GM19351 (cell line): ENCODE results near the gene SPARCL1.

Experiments
- ATAC-seq: cut with Tn5 transposase; IDR thresholded peaks from one replicate; pipeline ENCODE4 v1.9.1; 2021; ENCODE audit warnings: mild to moderate bottlenecking, moderate library complexity; ENCODE audit not compliant: unreplicated experiment

SPARCL1 gene

DNA sequence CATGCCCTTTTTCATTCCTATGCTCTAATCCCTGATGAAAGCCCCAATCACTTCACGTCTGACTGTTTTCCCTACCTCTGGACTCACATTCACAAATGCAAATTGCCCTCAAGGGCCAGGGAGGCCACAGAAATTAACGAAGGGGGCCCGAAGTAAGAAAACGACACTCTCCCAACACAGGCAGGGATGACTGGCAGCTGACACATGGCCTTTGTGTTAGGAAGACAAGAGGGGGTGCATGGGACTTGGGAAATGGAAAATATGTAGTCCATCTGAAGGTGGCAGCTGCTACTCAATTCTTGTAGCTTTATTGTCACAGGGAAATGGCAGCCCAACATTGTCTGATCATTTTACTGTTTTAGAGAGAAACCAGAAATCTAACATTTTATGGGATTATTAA is 12.3 kb upstream of the SPARCL1 start:
- no peak for ATAC-seq

DNA sequence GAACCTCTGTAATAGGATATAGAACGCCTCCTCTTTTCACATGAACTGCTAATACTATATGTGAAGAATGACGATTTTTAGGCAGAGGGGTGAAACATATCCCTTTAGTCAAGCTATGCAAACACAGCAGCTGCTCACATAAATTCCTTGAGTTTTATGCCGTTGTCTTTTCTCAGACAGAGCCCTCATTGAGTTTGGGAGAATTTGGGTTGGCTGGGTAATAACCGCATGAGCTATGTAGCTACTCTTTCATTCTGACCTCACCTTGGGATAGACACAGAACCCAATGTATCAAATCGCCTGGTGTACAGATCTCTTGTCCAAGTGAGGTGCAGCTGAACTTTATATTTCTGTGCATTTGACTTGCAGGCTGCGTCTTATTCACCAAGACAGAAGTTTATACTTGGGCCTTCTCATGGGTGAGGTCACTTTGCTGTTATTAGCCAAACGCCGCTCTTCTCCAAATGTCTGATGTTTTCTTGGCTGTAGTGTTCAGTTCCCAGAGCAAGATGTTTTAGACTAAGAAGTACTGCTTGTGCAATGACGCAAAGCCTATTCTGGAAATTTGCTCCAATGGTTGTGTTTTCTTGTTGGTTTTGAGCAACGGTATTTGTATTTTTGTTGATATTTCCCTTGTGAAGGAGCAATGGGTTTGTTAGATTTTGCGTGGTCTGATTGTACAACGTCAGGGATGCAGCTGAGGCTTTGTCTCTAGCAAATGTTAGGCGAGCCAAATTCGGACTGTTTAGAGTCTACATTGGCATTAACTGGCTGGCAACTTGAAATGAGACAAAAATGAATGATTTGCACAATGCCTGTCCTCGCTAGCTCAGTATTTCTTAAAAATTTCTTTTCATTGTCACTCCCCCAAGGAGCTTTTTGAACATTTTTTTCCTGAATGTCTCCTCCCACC is 11.2 kb upstream of the SPARCL1 start:
- no peak for ATAC-seq

DNA sequence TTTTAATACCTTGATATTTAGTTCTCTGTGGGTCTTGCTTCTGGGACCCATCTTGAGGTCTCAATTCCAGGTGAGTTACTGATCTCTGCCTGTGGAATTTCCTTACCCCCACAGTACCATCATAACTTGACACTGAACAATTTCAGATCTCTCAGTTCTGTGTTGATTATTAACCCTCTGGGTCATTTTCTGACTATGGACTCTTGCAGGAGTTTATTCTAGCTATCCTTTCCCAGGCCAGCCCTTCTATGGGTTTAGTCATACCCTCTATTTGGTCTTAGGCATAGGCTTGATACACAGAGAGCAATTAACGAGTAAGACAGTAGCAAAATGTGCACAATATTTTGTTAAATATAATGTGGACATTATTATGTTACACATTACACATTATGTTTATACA is 3.7 kb upstream of the SPARCL1 start:
- ATAC-seq, result no peak

DNA sequence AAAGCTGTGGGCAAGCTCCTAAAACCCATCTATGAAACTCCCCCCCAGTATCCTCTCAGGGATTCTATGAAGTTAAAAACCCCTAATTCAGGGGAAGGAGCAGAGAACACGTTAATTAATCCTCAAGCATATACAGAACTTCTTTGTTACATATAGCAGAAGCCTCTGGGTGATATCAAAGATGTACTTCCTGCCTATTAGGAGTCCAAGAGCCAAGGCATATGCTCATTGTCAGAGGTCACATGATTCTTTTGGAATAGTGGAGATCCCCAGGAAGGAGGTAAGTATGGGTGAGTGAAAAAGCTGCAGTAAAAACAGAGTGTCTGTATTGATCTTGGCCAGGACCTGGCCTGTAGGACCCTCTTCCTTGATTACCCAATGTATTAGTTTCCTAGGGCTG is 2.9 kb upstream of the SPARCL1 start:
- ATAC-seq, result no peak

DNA sequence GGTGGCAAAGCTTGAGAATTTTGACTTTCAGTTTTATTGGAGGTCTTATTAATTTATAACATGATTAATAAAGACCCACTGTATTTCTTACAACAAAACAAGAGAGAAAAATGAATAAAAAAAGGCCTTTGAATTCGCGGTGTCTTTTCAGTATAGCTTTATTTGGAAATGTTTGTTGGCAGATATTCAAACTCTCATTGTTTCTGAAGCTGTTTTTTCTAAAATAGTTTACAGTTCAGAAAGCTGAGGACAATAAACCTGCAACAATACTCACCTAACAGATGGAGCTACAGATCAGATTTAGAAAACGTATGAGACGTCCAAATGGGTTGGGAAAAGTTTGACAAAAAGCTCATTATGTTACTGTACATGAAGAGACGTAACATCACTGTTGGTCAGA is 2.4 kb upstream of the SPARCL1 start:
- ATAC-seq, result no peak

DNA sequence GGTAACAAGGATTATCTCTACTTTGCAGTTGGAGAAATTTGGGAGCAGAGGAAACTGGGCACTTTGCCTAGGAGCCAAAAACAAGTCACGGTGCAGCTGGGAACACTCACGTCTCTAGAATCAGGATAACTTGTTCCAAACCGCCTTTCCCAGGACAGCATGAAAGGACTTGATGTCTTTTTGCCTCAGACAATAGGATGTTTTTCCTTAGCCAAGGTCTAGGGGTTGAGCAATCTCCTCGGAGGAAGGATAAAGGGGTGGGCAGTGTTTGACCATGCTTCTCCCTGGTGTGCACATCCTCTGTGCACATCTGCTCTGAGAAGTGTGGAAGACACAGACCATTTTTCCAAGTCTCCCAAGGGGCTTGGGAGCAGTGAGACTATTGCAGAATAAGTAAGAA is 1.7 kb upstream of the SPARCL1 start:
- no peak for ATAC-seq

DNA sequence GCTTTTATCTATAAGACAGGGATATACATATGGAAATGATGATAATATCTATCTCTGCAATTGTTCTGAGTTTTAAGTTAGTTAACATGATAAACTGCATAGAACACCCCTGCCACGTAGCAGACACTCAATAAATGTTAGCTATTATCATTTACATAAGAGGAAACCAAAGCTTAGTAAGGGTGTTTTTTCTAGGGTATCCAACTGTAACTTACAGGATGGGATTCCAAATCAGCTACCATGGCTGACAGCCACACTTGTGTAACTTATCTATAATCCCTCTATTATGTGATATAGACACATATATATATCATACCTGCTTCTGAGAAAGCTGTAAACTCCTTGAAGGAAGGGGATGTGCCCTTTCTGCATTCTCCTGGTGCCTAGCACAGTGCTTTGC is 1.1 kb upstream of the SPARCL1 start:
- no peak for ATAC-seq

DNA sequence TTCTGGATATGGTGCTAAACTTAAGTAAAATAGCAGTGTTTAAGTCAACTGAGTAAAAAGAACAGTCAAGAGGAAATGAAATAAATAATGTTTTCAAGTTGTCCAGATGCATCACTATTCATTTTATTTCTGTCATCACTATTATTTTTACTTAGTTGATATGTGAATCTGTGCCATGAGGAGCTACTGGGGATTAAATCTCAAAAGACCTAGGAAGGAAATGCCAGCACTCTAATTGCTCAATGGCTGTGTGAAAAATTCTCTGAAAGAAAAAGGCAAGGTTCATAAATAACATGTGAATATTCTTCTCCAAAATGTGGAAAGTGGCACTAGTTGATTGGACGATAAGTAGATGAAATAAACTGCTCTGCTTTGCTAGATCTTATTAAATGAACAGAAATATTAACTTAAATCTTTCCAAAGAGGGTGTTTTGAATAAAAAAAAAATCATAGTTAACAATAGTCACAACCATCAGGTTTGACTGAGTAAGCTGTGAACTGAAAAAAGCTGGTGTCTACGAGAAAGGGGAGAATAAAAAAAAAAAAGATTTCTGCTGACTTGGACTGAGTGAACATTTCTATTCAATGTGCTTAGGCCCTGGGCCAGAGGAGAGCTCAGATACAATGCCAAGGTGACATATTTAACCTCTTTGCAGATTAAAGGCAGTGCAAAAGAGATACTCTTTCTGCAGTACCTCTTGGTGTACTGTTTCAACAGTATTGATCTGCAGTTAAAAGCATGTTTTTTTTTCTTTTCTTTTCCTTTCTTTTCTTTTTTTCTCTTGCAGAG is 1.6 kb downstream of the SPARCL1 start:
- no peak for ATAC-seq

DNA sequence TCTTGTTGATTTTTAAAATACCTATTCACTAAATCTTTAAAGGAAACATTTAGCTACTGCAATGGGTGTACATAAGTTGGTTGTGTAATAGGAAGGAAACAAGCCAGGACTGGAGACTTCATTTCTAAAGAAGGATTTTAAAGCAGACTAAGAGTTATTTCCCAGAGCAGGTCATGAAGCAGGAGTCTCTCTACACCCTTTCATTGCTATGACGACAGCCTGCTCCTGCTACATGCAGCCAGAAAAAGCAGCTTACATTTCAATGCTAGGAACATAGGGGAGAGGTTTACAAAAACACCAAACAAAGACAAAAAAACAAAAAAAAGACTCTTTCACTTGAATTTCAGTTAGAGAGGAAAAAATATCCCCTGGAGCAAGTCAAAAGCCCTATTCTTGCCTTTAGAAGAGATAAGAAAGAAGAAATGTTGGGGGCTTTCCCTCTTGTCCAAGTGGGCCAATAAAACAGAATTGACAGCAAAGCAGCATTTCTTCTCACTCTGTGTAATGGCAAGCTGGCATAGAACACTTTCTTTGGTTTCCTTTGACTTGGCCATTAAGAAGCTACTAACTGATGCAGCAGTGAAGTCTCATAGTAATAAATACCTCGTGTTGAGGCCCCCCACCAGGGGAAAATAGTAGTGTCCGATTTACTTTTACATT is 3.4 kb downstream of the SPARCL1 start:
- no peak for ATAC-seq

DNA sequence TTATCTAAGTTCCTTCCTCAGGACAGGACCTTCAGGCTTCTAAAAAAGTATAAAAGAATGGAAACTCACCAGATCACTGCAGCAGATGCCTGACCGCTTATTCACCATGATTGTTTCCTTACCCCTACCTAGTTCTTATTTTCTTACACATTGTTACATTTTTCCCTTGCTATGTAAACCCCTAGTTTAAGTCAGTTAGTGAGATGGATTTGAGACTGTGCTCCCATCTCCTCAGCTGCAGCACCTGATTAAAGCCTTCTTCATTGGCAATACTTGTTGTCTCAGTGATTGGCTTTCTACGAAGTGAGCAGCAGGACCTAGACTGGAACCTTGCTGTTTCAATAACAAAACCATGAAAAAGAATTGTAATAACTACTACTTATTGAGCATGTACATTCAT is 4.7 kb downstream of the SPARCL1 start:
- no peak for ATAC-seq

DNA sequence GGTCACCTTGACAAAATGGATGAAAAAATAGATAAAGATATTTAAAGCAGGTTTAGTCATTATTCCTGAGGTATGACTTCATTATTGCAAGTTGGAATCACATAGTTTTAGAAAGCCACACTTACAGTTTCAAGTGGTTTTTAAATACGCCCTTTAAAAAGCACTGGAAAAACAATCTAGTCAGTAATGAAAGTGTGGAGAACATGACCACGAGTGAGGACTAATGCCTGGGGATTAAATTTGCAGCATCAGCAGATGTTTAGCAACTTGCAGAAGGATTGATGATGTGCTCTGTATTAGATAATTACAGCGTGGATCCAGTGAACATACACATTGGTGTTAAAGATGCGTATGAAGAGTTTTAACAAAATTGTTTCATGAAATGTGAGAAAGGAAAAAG is 5.9 kb downstream of the SPARCL1 start:
- no peak for ATAC-seq

DNA sequence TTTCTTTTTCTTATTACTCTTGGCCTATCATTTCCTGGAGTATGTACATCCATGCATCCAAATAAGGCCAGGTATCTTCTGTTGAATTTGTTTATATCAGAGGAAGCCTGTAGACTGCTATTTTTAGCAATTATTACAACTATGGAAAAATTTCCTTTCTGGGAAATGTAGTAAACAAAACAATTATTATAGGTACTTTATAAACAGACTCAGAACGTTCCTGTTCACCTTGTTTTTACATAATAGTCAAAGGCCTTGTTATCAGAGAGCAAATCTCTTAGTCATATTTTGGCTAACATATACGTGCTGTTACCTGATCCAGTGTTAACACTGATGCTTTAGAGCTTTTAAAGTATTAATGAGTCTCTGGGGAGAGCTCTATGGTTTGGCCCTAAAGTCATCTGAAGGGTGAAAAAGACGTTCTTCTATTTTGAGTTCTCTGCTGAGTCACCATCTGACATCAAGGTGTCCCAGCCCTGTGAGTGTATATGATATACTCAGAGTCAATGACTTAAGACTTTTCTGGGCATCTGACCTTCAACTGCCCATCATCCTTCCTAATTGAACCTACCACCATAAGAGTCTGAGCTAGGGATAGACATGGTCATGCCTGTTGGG is 7.3 kb downstream of the SPARCL1 start:
- peak; percentile 77 for ATAC-seq

DNA sequence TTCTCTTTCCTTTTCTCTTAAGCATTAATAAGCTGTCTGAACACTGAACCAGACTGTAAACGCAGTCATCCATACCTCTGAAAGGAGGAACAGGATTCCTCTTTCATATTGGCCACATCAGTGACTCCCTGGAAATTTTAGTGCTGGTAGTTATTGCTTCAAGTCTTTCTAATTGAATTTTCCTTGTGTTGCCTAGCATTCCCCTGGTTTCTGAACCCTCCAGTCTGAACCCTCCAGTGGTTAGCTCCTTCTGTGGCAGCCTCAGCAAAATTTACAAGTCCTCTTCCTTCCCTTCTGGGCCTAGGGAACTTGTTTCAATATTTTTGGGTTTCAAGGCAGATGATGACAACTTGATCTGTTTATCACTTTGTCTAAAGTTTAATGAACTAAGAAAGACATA is 7.9 kb downstream of the SPARCL1 start:
- ATAC-seq, result peak; percentile 20

DNA sequence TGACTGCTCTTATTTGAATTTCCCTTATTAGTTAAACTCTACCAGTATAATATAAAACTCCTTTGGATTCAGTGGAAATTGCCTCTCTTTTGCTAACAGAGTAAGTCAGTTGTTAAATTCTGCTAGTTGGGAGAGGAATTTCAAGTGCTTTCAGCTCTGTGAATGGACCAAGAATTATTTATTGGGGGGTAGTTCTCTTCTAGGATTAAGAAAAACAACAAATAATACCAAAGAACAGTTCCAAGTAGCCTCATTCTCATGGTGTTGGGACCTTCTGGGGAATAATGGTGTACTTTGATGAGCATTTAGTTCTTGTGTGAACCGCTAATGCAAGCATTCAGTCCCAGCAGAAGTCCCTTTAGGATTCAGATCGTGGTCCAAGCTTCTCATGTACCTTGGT is 11.6 kb downstream of the SPARCL1 start:
- no peak for ATAC-seq

DNA sequence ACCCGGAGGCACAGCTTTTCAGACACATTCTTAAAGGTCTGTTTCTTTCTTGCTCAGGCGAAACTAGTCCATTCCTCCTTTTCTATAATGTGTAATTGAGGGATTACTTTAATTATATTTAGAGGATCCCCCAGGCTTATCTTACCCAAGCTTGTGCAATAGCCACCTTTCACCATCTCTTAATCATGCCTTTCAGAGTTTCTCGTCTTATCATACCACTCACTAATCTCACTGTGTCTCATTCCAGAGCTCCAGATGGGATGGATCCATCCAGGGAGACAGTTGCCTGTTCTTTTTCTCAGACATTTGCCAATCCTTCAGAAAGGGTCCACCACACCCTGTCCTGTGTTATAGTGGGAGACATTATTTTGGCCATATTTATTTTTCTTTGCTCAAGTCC is 12.5 kb downstream of the SPARCL1 start:
- no peak for ATAC-seq

DNA sequence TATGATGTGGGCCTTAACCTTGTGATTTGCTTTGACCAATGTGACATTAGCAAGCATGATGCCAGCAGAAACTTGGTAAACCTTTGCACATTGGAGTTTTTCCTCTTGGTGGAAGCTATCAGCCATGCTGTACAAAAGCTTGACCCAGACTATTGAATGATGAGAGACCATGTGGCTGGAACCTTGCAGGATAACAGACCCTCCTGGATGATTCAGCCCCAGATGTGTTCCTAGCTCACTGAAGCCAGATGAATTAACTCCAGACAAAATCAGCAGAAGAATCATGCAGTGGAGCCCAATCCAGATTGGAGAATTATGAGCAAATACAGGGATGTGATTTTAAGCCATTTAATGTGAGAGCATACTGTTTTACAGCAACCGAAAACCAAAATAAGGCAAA is 16.8 kb downstream of the SPARCL1 start:
- ATAC-seq, result no peak

DNA sequence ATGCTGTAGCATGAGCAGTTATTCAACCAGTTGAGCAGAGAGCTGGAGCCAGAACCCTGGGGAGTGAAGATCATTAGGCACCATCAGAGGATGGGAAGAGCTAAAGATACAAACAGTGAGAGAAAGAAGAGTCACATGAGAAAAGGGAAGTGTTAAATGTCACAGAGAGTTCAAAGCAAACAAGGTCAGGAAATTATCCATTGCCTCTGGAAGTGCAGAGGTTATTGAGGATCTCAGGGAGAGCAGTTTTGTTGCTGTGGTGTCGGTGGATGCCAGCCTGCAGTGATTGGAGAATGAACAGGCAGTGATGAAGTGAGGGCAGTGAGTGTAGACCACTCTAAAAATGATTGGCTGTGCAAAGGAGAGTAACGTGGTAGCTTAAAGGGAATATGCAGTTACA is 17.7 kb downstream of the SPARCL1 start:
- no peak for ATAC-seq

DNA sequence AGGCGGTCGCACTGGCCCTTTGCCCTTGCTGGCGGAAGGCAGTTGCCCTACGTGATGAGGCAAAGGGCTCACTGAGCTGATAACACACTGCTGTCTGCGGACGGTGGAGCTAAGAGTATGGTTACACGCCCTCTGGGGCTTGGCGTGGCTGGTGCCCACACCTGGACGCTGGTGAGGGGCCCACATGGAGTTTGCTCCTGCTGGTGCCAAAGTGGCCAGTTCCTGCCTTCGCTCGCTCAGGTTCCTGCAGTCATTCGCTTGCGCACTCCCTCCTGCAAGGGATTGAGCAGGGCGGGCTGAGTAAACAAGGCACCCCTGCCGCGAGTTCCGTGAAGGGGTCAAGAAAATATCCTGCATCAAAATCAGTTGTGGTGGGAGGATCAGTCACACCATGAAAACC is 18.4 kb downstream of the SPARCL1 start:
- no peak for ATAC-seq

DNA sequence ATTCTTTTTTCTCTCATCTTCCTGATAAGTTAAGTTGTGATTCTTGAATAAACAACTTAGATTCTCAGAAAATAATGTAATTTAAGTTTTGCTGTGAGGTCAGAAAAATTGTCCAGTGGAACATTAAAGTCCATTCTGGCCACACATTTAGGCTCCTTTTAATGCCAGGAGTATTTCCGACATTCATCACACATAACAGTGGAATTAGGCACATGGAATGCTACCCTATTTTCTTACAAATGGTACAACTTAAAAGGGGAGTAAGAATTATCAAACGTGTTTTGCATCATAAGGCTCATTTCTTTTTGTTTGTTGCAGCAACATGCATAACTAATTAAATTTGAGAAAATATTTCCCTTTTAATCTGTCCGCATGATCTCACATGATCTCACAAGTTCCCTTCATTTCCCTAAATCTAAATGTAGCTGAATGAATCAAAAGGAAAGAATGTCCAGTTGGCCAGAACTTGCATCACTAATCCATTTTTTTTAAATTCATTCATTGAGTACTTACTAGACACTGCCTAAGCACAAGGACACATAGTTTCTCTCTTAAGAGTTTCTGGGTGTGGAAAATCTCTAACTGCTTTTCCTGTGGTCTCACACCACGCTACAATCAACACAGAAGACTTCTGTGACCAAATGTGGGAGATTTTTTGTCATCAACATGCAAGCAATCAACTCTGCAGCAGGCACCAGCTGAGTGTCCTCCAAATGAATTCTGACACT is 22.0 kb downstream of the SPARCL1 start:
- no peak for ATAC-seq

DNA sequence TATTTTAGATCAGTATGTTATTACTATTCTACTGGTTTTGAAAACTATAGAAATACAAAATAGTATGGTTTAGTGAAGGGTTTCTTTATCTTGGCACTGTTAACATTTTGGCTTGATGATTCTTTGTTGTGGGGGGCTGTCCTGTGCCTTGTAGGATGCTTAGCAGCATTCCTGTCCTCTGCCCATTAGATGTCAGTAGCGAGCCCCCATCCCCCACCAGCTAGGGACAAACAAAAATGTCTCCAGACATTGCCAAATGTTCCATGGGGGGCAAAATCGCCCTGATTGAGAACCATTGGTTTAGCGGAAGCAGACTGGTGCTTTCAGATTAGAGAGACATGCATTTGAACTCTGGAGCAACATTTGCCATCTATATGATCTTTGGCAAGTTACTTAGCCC is 23.3 kb downstream of the SPARCL1 start:
- ATAC-seq, result no peak
